ENCODE data around the gene ALDH8A1. TPM values are rescaled to one million over a fixed set of nuclear protein-coding genes. Genes with fewer than 3 reads are reported as not detected.

Gene ALDH8A1
- total and polyA plus RNA-seq, 2 of the 8 experiments (the other 6 are each of a cell fraction or from before 2014, with no cell fraction given), result 0.08 to 0.28 TPM

DNA sequence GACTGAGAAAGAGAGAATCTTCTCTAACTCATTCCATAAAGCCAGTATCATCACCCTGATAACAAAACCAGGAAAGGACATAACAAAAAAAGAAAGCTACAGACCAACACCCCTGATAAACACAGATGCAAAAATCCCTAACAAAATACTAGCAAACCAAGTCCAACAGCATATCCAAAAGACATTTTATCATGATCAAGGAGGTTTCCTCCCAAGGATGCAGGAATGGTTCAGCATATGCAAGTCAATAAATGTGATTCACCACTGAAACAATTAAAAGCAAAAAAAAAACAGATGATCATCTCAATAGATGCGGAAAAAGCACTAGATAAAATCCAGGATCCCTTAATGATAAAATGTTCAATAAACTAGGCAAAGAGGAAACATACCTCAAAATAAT is 24.5 kb upstream of the ALDH8A1 start:
- Histone ChIP-seq H3K79me1 (ENCODE audit: low read depth, low read length) (no peaks in the 10 kb centered on the region; the same call in 1 of the 2 replicates), H2BK5ac (ENCODE audit: low read depth, low read length) (no peak overlapping the region), H2AFZ (ENCODE audit: low read length) (no peak overlapping the region), H3K36me3 (ENCODE audit: control insufficient read depth in 2 of 4, insufficient read depth in 4 of 4, low read length in 3 of 4) (peaks cover 0 to 6% (median 5%) of the 10 kb centered on the region in 4 experiments; a peak in 6 of 8 replicates), H3K14ac (ENCODE audit: insufficient read length) (no peak overlapping the region), H3K56ac (replicated peaks; ENCODE audit: insufficient read length, low read depth, low read length) (no peak overlapping the region), H2AK5ac (ENCODE audit: low read depth, low read length) (no peak overlapping the region), H3K4ac (replicated peaks; ENCODE audit: insufficient read length, low read depth, low read length) (no peak overlapping the region), H2BK120ac (replicated peaks; ENCODE audit: low read depth, low read length) (no peak overlapping the region), H3K27ac (ENCODE audit: low read depth, low read length) (no peak overlapping the region), H3K23me2 (ENCODE audit: low read depth, low read length) (no peaks in the 10 kb centered on the region), H3K18ac (ENCODE audit: extremely low read depth, low read length) (no peak overlapping the region), H4K20me1 (replicated peaks in 1 of 2; ENCODE audit: control insufficient read depth in 1 of 2, insufficient read depth in 2 of 2, low read length in 2 of 2) (no peaks in the 10 kb centered on the region), H3K4me1 (replicated peaks in 1 of 4; ENCODE audit: control insufficient read depth in 3 of 4, insufficient read depth in 4 of 4, low read length in 3 of 4) (no peaks in the 10 kb centered on the region), H3K4me2 (ENCODE audit: insufficient read depth in 1 of 2, low read depth in 2 of 2, low read length in 2 of 2) (no peak overlapping the region), H3K79me2 (ENCODE audit: control insufficient read depth in 1 of 2, insufficient read depth in 2 of 2, low read length in 2 of 2) (no peaks in the 10 kb centered on the region), H2BK20ac (ENCODE audit: low read length) (no peak overlapping the region), H3K23ac (ENCODE audit: insufficient read length) (no peak overlapping the region), H3K4me3 (ENCODE audit: extremely low read depth in 1 of 4, insufficient read depth in 2 of 4, low read depth in 3 of 4, low read length in 4 of 4) (no peak overlapping the region), H3K9me3 (ENCODE audit: insufficient read depth in 2 of 2, low read depth in 1 of 2, low read length in 1 of 2) (no peaks in the 10 kb centered on the region), H2BK15ac (ENCODE audit: low read length) (no peak overlapping the region), H3K9ac (replicated peaks in 1 of 4; ENCODE audit: extremely low read depth in 1 of 4, low read depth in 3 of 4, low read length in 3 of 4) (no peak overlapping the region), H4K91ac (replicated peaks; ENCODE audit: insufficient read length, low read length) (no peak overlapping the region), H4K5ac (ENCODE audit: insufficient read length, low read depth, low read length) (no peak overlapping the region), H3K27me3 (replicated peaks in 1 of 4; ENCODE audit: control insufficient read depth in 3 of 4, extremely low read depth in 1 of 4, insufficient read depth in 3 of 4, low read length in 3 of 4) (no peaks in the 10 kb centered on the region), H2BK12ac (ENCODE audit: low read depth, low read length) (no peak overlapping the region), H4K8ac (ENCODE audit: extremely low read depth, insufficient read depth, low read length) (no peak overlapping the region)
- POLR2A ChIA-PET (ENCODE audit: partially characterized antibody), result no interaction called here
- CTCF ChIA-PET (ENCODE audit: partially characterized antibody), result interaction anchor here (0.8 to 1.0 kb wide), 3 partner anchors 15 to 92 kb away, joined by 3 read pairs; no protein-coding TSS in a partner anchor
- DNase-seq (ENCODE audit: low read depth in 1 of 2, low spot score in 2 of 2), result no peak
- no peak for FAIRE-seq
- TF ChIP-seq, protein P1, sequence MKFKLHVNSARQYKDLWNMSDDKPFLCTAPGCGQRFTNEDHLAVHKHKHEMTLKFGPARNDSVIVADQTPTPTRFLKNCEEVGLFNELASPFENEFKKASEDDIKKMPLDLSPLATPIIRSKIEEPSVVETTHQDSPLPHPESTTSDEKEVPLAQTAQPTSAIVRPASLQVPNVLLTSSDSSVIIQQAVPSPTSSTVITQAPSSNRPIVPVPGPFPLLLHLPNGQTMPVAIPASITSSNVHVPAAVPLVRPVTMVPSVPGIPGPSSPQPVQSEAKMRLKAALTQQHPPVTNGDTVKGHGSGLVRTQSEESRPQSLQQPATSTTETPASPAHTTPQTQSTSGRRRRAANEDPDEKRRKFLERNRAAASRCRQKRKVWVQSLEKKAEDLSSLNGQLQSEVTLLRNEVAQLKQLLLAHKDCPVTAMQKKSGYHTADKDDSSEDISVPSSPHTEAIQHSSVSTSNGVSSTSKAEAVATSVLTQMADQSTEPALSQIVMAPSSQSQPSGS (IDR thresholded peaks at IDR 0.05; ENCODE audit: low read length), result no peak
- TF ChIP-seq KDM5A (IDR thresholded peaks at IDR 0.05; ENCODE audit: low read length), result no peak
- TF ChIP-seq GTF2F1 (IDR thresholded peaks at IDR 0.05; ENCODE audit: borderline replicate concordance, low read depth, low read length), result no peak
- TF ChIP-seq KDM4A (IDR thresholded peaks at IDR 0.05; ENCODE audit: low read depth, low read length, severe bottlenecking), result no peak
- no peak for TF ChIP-seq HDAC6 (IDR thresholded peaks at IDR 0.05; ENCODE audit: low read depth, low read length)
- TF ChIP-seq SP1 (IDR thresholded peaks at IDR 0.05; ENCODE audit: low read depth, low read length), result no peak
- no peak for TF ChIP-seq PHF8 (conservative IDR thresholded peaks at IDR 0.05; ENCODE audit: low read depth, low read length)
- TF ChIP-seq RFX5 (IDR thresholded peaks at IDR 0.05; ENCODE audit: borderline replicate concordance, low read depth, low read length), result no peak
- TF ChIP-seq, protein P2, sequence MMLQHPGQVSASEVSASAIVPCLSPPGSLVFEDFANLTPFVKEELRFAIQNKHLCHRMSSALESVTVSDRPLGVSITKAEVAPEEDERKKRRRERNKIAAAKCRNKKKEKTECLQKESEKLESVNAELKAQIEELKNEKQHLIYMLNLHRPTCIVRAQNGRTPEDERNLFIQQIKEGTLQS (IDR thresholded peaks at IDR 0.05; ENCODE audit: insufficient read depth, low read depth, low read length), result no peak
- no peak for TF ChIP-seq SP2 (IDR thresholded peaks at IDR 0.05; ENCODE audit: low read length)
- TF ChIP-seq CTBP2 (IDR thresholded peaks at IDR 0.05; ENCODE audit: borderline replicate concordance, insufficient read depth, insufficient read length, low read length), result no peak
- 93% methylated on average over 1 of the region's 1 CpG; no CpG with 5 or more reads in 1 of the 2 experiments for WGBS, 2 experiments (ENCODE audit: extremely low coverage in 1 of 2, insufficient coverage in 1 of 2, insufficient read length in 1 of 2, insufficient replicate concordance in 2 of 2, low coverage in 1 of 2, low lambda C conversion rate in 2 of 2, missing lambda C conversion rate in 1 of 2)
